Liver (tissue), 9 donors: ENCODE data around the gene GFOD2. TPM values are rescaled to one million over a fixed set of nuclear protein-coding genes. Genes with fewer than 3 reads are reported as not detected.

Experiments
- DNase-seq: peaks from one replicate; pipeline ENCODE4 v3.0.0-alpha.2; 2017; ENCODE audit warnings: low spot score
- H3K27ac ChIP-seq, 2 donors: one replicate each; pipeline ENCODE4 v1.7.0; 2013; ENCODE audit warnings: inconsistent platforms in 2 of 2, low read length in 2 of 2, control low read depth in 1 of 2, low read depth in 1 of 2, mild to moderate bottlenecking in 1 of 2
- H3K27me3 ChIP-seq, 4 donors: one replicate each; pipeline versions ENCODE4 v1.6.1 to v1.7.0; 2013; ENCODE audit warnings: low read length in 3 of 4, inconsistent platforms in 1 of 4, mild to moderate bottlenecking in 1 of 4, moderate library complexity in 1 of 4; ENCODE audit not compliant: control insufficient read depth in 4 of 4, insufficient read depth in 4 of 4
- H3K36me3 ChIP-seq, 4 donors: one replicate each; pipeline versions ENCODE4 v1.6.1 to v1.7.0; 2013; ENCODE audit warnings: low read length in 3 of 4, mild to moderate bottlenecking in 3 of 4, low read depth in 1 of 4, moderate library complexity in 1 of 4; ENCODE audit not compliant: control insufficient read depth in 4 of 4, insufficient read depth in 3 of 4
- H3K4me1 ChIP-seq, 4 donors: one replicate each; pipeline versions ENCODE4 v1.6.1 to v1.7.0; 2013; ENCODE audit warnings: low read length in 3 of 4, mild to moderate bottlenecking in 3 of 4, moderate library complexity in 1 of 4; ENCODE audit not compliant: control insufficient read depth in 4 of 4, insufficient read depth in 4 of 4
- H3K4me3 ChIP-seq, 3 donors: one replicate each; pipeline versions ENCODE4 v1.6.1 to v1.7.0; 2013; ENCODE audit warnings: low read length in 3 of 3, control low read depth in 1 of 3, low read depth in 1 of 3, mild to moderate bottlenecking in 1 of 3
- H3K9ac ChIP-seq, 2 donors: one replicate each; pipeline ENCODE4 v1.7.0; 2013; ENCODE audit warnings: low read length in 2 of 2, mild to moderate bottlenecking in 2 of 2, moderate library complexity in 2 of 2, control low read depth in 1 of 2, low read depth in 1 of 2
- H3K9me3 ChIP-seq, 4 donors: one replicate each; pipeline versions ENCODE4 v1.6.1 to v1.7.0; 2013; ENCODE audit warnings: low read length in 3 of 4; ENCODE audit not compliant: control insufficient read depth in 4 of 4
- ATF3 ChIP-seq: IDR thresholded peaks from 2 replicates; pipeline ENCODE4 v1.6.1; 2016; ENCODE audit warnings: antibody characterized with exemption
- CTCF ChIP-seq: fragments of 150-350 bp; IDR thresholded peaks from 2 replicates; pipeline ENCODE4 v1.5.1; 2017; ENCODE audit warnings: improper control_type of control experiment, low read depth, low read length; ENCODE audit not compliant: missing input control
- EGR1 ChIP-seq, 2 donors: IDR thresholded peaks; 2 replicates each; pipeline ENCODE4 v1.6.1; 2016 to 2018; ENCODE audit warnings: antibody characterized with exemption in 2 of 2, low read depth in 2 of 2
- FOXA1 ChIP-seq: IDR thresholded peaks from 2 replicates; pipeline ENCODE4 v1.6.1; 2016; ENCODE audit warnings: antibody characterized with exemption
- FOXA2 ChIP-seq: IDR thresholded peaks from 2 replicates; pipeline ENCODE4 v1.6.1; 2016; ENCODE audit warnings: antibody characterized with exemption
- HNF4A ChIP-seq, 2 donors: conservative IDR thresholded peaks; 2 replicates each; pipeline ENCODE4 v1.6.1; 2016; ENCODE audit warnings: antibody characterized with exemption in 2 of 2, mild to moderate bottlenecking in 2 of 2
- NR2F2 ChIP-seq: IDR thresholded peaks from 2 replicates; pipeline ENCODE4 v1.6.1; 2016; ENCODE audit warnings: antibody characterized with exemption
- RAD21 ChIP-seq, 2 donors: IDR thresholded peaks; 2 replicates each; pipeline ENCODE4 v1.6.1; 2016; ENCODE audit warnings: antibody characterized with exemption in 2 of 2, mild to moderate bottlenecking in 2 of 2
- REST ChIP-seq: IDR thresholded peaks from 2 replicates; pipeline ENCODE4 v1.6.1; 2016; ENCODE audit warnings: antibody characterized with exemption, mild to moderate bottlenecking
- RXRA ChIP-seq, 2 donors: IDR thresholded peaks; 2 replicates each; pipeline ENCODE4 v1.6.1; 2017 to 2018; ENCODE audit warnings: antibody characterized with exemption in 2 of 2, mild to moderate bottlenecking in 1 of 2
- SP1 ChIP-seq: IDR thresholded peaks from 2 replicates; pipeline ENCODE4 v1.6.1; 2018; ENCODE audit warnings: antibody characterized with exemption, mild to moderate bottlenecking
- TAF1 ChIP-seq: conservative IDR thresholded peaks from 2 replicates; pipeline ENCODE4 v1.6.1; 2016; ENCODE audit warnings: antibody characterized with exemption, mild to moderate bottlenecking
- YY1 ChIP-seq: IDR thresholded peaks from 2 replicates; pipeline ENCODE4 v1.6.1; 2016; ENCODE audit warnings: antibody characterized with exemption, mild to moderate bottlenecking
- ZBTB33 ChIP-seq: IDR thresholded peaks from 2 replicates; pipeline ENCODE4 v1.6.1; 2016; ENCODE audit warnings: antibody characterized with exemption
- WGBS: extraction: QIAGEN DNeasy Blood & Tissue Kit; methylation state at CpG from one replicate; pipeline ENCODE4 v1.1.7; 2013; 5-methylcytosine and 5-hydroxymethylcytosine counted together
- polyA plus RNA-seq, 2 donors: library from polyadenylated mRNA; stranded (reverse) in 1 of 2; unstranded in 1 of 2; fragments of 200-250 nt in 1 of 2; fragments of >200 nt in 1 of 2; fragmentation: Nextera tagmentation in 1 of 2; extraction: Ambion mirVana in 1 of 2; gene quantifications; one replicate each; pipeline versions ENCODE4 v1.2.1 to v1.2.3, GENCODE V29; 2013 to 2015
- total RNA-seq, 2 donors: library from RNA; depleted of rRNA; stranded (reverse); fragments of >200 nt; gene quantifications; one replicate each; pipeline ENCODE4 v1.2.3, GENCODE V29; 2014
- donor health status: healthy.
- donor health status: healthy.
- donor health status: healthy.
- donor health status: healthy.
- donor health status: healthy.

Gene GFOD2
- total and polyA plus RNA-seq, 4 donors, result 12.7 to 48.8 (median 28.9) TPM

- TF ChIP-seq EGR1 (IDR thresholded peaks at IDR 0.05; ENCODE audit: low read depth in 2 of 2) (no peak), TAF1 (no peak)
Measured at GRCh38 chr16:67661886-67662652, 57.0 kb downstream of the GFOD2 start (continued).

GRCh38 chr16:67661101-67661761 is 57.9 kb downstream of the GFOD2 start:
- H3K27ac ChIP-seq, result peak overlapping the region; percentile 44 to 58
- peaks cover 16 to 59% (median 41%) of the 10 kb centered on the region in 4 donors for H3K4me1 ChIP-seq
- no peaks in the 10 kb centered on the region for H3K27me3 ChIP-seq
- H3K9ac ChIP-seq, result peak overlapping the region in 1 of 2 donors; percentile 8
- H3K36me3 ChIP-seq, result peaks cover 0 to 1% (median 0%) of the 10 kb centered on the region in 4 donors
- DNase-seq, result no peak
- peak overlapping the region in 2 of 3 donors; percentile 47 to 73 for H3K4me3 ChIP-seq
- 31% methylated on average over 39 of the region's 39 CpGs for WGBS
- no peaks in the 10 kb centered on the region for H3K9me3 ChIP-seq
- TF ChIP-seq FOXA1 (no peak), FOXA2 (no peak), YY1 (no peak), EGR1 (IDR thresholded peaks at IDR 0.05; ENCODE audit: low read depth in 2 of 2) (no peak), ATF3 (no peak), REST (peak; percentile 81), CTCF (peak; percentile 0), HNF4A (conservative IDR thresholded peaks at IDR 0.05) (no peak), ZBTB33 (no peak), RXRA (IDR thresholded peaks at IDR 0.05) (no peak), NR2F2 (no peak), RAD21 (IDR thresholded peaks at IDR 0.05) (no peak), SP1 (no peak), TAF1 (no peak)
